HepG2 (cell line): ENCODE data around the gene KCNK6.

ENCODE experiments used
- CBX5 ChIP-seq: sonication (generic); formaldehyde crosslinking; IDR thresholded peaks from 2 replicates; pipeline ENCODE4 v1.4.0; 2020; ENCODE audit warnings: missing genetic modification reagents, borderline replicate concordance
- IRF1 ChIP-seq: sonication (generic); formaldehyde crosslinking; IDR thresholded peaks from 2 replicates; pipeline ENCODE4 v1.4.0; 2020; ENCODE audit warnings: low read depth, mild to moderate bottlenecking, missing genetic modification reagents
- LCORL ChIP-seq, 2 experiments: fragments of 450-650 bp in 1 of 2; sonication (generic) in 1 of 2; formaldehyde crosslinking in 1 of 2; IDR thresholded peaks; 2 replicates each; pipeline versions ENCODE4 v1.5.0 to v1.6.1; 2017 to 2020; ENCODE audit warnings: antibody characterized with exemption in 1 of 2, missing genetic modification reagents in 1 of 2
- MXI1 ChIP-seq: IDR thresholded peaks from 3 replicates; pipeline ENCODE4 v1.6.1; 2012; ENCODE audit warnings: low read depth, low read length, inconsistent platforms, borderline replicate concordance
- SMAD3 ChIP-seq: sonication (generic); formaldehyde crosslinking; IDR thresholded peaks from 2 replicates; pipeline ENCODE4 v1.4.0; 2020; ENCODE audit warnings: missing genetic modification reagents
- ZNF224 ChIP-seq: sonication (generic); formaldehyde crosslinking; IDR thresholded peaks from 2 replicates; pipeline ENCODE4 v1.5.0; 2020; ENCODE audit warnings: mild to moderate bottlenecking, missing genetic modification reagents
- ZNF326 ChIP-seq: sonication (generic); formaldehyde crosslinking; IDR thresholded peaks from 2 replicates; pipeline ENCODE4 v1.4.0; 2020; ENCODE audit warnings: missing genetic modification reagents, borderline replicate concordance
- TF ChIP-seq, protein P1 (sequence below), 2 experiments: IDR thresholded peaks; 2 replicates each; pipeline ENCODE4 v1.6.1; 2011 to 2012; ENCODE audit warnings: low read length in 2 of 2, borderline replicate concordance in 1 of 2, low read depth in 1 of 2, mild to moderate bottlenecking in 1 of 2, moderate library complexity in 1 of 2
- TF ChIP-seq, protein P2 (sequence below): IDR thresholded peaks from 2 replicates; pipeline ENCODE4 v1.6.1; 2016; ENCODE audit warnings: low read depth, control low read depth

DNA sequence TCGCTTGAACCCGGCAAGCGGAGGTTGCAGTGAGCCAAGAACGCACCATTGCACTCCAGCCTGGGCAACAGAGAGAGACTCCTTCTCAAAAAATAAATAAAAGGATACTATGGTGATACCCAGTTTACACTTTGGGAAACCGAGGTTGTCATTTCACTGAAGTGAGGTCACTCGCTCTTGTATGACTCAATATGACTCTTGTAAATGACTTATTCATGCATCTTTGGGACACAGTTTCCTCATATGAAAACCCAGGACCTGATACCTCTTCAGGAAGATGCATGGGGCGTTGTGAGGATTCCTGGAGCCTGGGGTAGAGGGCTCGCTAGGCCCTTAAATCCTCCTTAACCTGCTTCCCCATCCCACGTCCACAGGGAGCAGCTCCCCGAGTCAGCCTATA lies 59.2 kb downstream of the KCNK6 start:
- no peak for TF ChIP-seq CBX5 (CRISPR knock-in tag)
- TF ChIP-seq ZNF224: no peak
- TF ChIP-seq SMAD3 (CRISPR knock-in tag): no peak
- TF ChIP-seq, protein P1, sequence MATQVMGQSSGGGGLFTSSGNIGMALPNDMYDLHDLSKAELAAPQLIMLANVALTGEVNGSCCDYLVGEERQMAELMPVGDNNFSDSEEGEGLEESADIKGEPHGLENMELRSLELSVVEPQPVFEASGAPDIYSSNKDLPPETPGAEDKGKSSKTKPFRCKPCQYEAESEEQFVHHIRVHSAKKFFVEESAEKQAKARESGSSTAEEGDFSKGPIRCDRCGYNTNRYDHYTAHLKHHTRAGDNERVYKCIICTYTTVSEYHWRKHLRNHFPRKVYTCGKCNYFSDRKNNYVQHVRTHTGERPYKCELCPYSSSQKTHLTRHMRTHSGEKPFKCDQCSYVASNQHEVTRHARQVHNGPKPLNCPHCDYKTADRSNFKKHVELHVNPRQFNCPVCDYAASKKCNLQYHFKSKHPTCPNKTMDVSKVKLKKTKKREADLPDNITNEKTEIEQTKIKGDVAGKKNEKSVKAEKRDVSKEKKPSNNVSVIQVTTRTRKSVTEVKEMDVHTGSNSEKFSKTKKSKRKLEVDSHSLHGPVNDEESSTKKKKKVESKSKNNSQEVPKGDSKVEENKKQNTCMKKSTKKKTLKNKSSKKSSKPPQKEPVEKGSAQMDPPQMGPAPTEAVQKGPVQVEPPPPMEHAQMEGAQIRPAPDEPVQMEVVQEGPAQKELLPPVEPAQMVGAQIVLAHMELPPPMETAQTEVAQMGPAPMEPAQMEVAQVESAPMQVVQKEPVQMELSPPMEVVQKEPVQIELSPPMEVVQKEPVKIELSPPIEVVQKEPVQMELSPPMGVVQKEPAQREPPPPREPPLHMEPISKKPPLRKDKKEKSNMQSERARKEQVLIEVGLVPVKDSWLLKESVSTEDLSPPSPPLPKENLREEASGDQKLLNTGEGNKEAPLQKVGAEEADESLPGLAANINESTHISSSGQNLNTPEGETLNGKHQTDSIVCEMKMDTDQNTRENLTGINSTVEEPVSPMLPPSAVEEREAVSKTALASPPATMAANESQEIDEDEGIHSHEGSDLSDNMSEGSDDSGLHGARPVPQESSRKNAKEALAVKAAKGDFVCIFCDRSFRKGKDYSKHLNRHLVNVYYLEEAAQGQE (IDR thresholded peaks at IDR 0.05; ENCODE audit: borderline replicate concordance in 1 of 2, low read depth in 1 of 2, low read length in 2 of 2): no peak
- TF ChIP-seq, protein P2, sequence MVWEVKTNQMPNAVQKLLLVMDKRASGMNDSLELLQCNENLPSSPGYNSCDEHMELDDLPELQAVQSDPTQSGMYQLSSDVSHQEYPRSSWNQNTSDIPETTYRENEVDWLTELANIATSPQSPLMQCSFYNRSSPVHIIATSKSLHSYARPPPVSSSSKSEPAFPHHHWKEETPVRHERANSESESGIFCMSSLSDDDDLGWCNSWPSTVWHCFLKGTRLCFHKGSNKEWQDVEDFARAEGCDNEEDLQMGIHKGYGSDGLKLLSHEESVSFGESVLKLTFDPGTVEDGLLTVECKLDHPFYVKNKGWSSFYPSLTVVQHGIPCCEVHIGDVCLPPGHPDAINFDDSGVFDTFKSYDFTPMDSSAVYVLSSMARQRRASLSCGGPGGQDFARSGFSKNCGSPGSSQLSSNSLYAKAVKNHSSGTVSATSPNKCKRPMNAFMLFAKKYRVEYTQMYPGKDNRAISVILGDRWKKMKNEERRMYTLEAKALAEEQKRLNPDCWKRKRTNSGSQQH (CRISPR knock-in tag): no peak
- TF ChIP-seq IRF1: no peak
- TF ChIP-seq LCORL (IDR thresholded peaks at IDR 0.05): no peak
- no peak for TF ChIP-seq LCORL (CRISPR knock-in tag; IDR thresholded peaks at IDR 0.05)
- TF ChIP-seq ZNF326 (CRISPR knock-in tag): no peak
- no peak for TF ChIP-seq MXI1
